GM12892 (cell line): ENCODE measurements around the gene UBR2.

Source experiments
- POLR2A ChIP-seq: IDR thresholded peaks from 2 replicates; pipeline ENCODE4 v1.6.1; 2011; ENCODE audit warnings: low read depth, low read length, control low read depth
- POLR2AphosphoS5 ChIP-seq: IDR thresholded peaks from 2 replicates; pipeline ENCODE4 v1.6.1; 2011; ENCODE audit warnings: low read depth, low read length, control low read depth

GRCh38 chr6:42715871-42716270 is 152.0 kb downstream of the UBR2 start:
- no peak for TF ChIP-seq POLR2AphosphoS5
- TF ChIP-seq POLR2A: no peak
